Sigmoid colon (tissue), 7 donors: Measurements from ENCODE around the gene ZNF692. TPM values are rescaled to one million over a fixed set of nuclear protein-coding genes. Genes with fewer than 3 reads are reported as not detected.
A peak's percentile ranks its signal among the peaks of the same experiment; 100 is the strongest.

ENCODE experiments used
- DNase-seq: peaks from one replicate; pipeline ENCODE4 v3.0.0-alpha.2; 2019
- H3K27ac ChIP-seq, 4 donors: fragments of 200-600 bp; sonication (generic); one replicate each; pipeline ENCODE4 v1.5.1; 2016 to 2019; ENCODE audit warnings: mild to moderate bottlenecking in 1 of 4
- H3K27me3 ChIP-seq, 3 donors: fragments of 200-600 bp; sonication (generic); one replicate each; pipeline ENCODE4 v1.5.1; 2019; ENCODE audit warnings: mild to moderate bottlenecking in 1 of 3
- H3K36me3 ChIP-seq, 4 donors: fragments of 200-600 bp; sonication (generic); one replicate each; pipeline ENCODE4 v1.5.1; 2016 to 2019
- H3K4me1 ChIP-seq, 4 donors: fragments of 200-600 bp; sonication (generic); one replicate each; pipeline ENCODE4 v1.5.1; 2017 to 2019
- H3K4me3 ChIP-seq, 4 donors: fragments of 200-600 bp; sonication (generic); one replicate each; pipeline ENCODE4 v1.5.1; 2017 to 2019; ENCODE audit warnings: mild to moderate bottlenecking in 2 of 4, moderate library complexity in 1 of 4
- H3K9me3 ChIP-seq, 4 donors: fragments of 200-600 bp in 3 of 4; sonication (generic) in 3 of 4; one replicate each; pipeline versions ENCODE4 v1.5.1 to v1.6.1; 2013 to 2019
- CTCF ChIP-seq, 4 experiments: fragments of 450-650 bp in 3 of 4; fragments of 200-600 bp in 1 of 4; IDR thresholded peaks; one replicate each; pipeline ENCODE4 v1.5.1; 2016 to 2019; ENCODE audit warnings: antibody characterized with exemption in 4 of 4, mild to moderate bottlenecking in 3 of 4, moderate library complexity in 2 of 4
- EP300 ChIP-seq, 4 donors: sonication (generic); formaldehyde crosslinking; IDR thresholded peaks; one replicate each; pipeline ENCODE4 v1.6.1; 2017; ENCODE audit warnings: antibody characterized with exemption in 4 of 4
- POLR2A ChIP-seq, 2 donors: fragments of 450-650 bp; IDR thresholded peaks; one replicate each; pipeline ENCODE4 v1.6.1; 2016; ENCODE audit warnings: antibody characterized with exemption in 2 of 2, mild to moderate bottlenecking in 2 of 2, moderate library complexity in 2 of 2
- POLR2AphosphoS5 ChIP-seq, 4 donors: sonication (generic); formaldehyde crosslinking; IDR thresholded peaks; one replicate each; pipeline ENCODE4 v1.6.1; 2017; ENCODE audit warnings: antibody characterized with exemption in 4 of 4
- WGBS, 2 donors: extraction: QIAGEN DNeasy Blood & Tissue Kit; methylation state at CpG; one replicate each; pipeline ENCODE4 v1.1.7; 2013; 5-methylcytosine and 5-hydroxymethylcytosine counted together
- intact Hi-C: fragments of 100-400 bp; cut with DNase I; formaldehyde crosslinking; loops from one replicate; pipeline ENCODE4 v1.15.1; 2023
- polyA plus RNA-seq, 3 donors: library from polyadenylated mRNA; stranded (reverse); fragments of 200-250 nt; gene quantifications; one replicate each; pipeline ENCODE4 v1.2.3, GENCODE V29; 2013
- total RNA-seq, 4 donors: library from RNA; depleted of rRNA; stranded (reverse); fragments of >200 nt; gene quantifications; one replicate each; pipeline ENCODE4 v1.1.0, GENCODE V29; 2016
- donor health status: healthy with polysubstance abuse.
- donor health status: Bipolar disorder and iron deficiency.
- donor health status: healthy.

ZNF692 gene
- total and polyA plus RNA-seq, 7 donors, result 5.4 to 63.2 (median 27.8) TPM

- DNase-seq, result no peak
- TF ChIP-seq POLR2AphosphoS5 (IDR thresholded peaks at IDR 0.05) (no peak), POLR2A (IDR thresholded peaks at IDR 0.05) (no peak), EP300 (IDR thresholded peaks at IDR 0.05) (no peak), CTCF (IDR thresholded peaks at IDR 0.05) (no peak)
- Histone ChIP-seq H3K9me3 (no peaks in the 10 kb centered on the region), H3K36me3 (no peaks in the 10 kb centered on the region), H3K27me3 (no peaks in the 10 kb centered on the region), H3K4me3 (no peak overlapping the region), H3K27ac (no peak overlapping the region), H3K4me1 (peaks cover 0 to 43% (median 32%) of the 10 kb centered on the region in 4 donors)
- intact Hi-C loops, result no loop called here
- WGBS, 2 donors, result 95 to 97% methylated on average over 2 of the region's 2 CpGs
These were observed 2.7 kb upstream of the ZNF692 start for GRCh38 chr1:248861616-248862015.

- intact Hi-C loops, result no loop called here
- no peaks in the 10 kb centered on the region for H3K9me3 ChIP-seq
- peaks cover 0 to 43% (median 32%) of the 10 kb centered on the region in 4 donors for H3K4me1 ChIP-seq
- 92 to 93% methylated on average over 4 of the region's 4 CpGs for WGBS, 2 donors
- peaks cover 0 to 8% (median 0%) of the 10 kb centered on the region in 4 donors for H3K36me3 ChIP-seq
- H3K27ac ChIP-seq, result peak overlapping the region; percentile 91 to 96 (median 92)
- H3K4me3 ChIP-seq, result no peak overlapping the region
- no peaks in the 10 kb centered on the region for H3K27me3 ChIP-seq
- no peak for DNase-seq
- TF ChIP-seq POLR2A (IDR thresholded peaks at IDR 0.05), result no peak
- no peak for TF ChIP-seq CTCF (IDR thresholded peaks at IDR 0.05)
- TF ChIP-seq POLR2AphosphoS5 (IDR thresholded peaks at IDR 0.05), result no peak
- no peak for TF ChIP-seq EP300 (IDR thresholded peaks at IDR 0.05)
These were observed 1.1 kb upstream of the ZNF692 start for GRCh38 chr1:248860007-248860406.

- no peaks in the 10 kb centered on the region for H3K27me3 ChIP-seq
- peaks cover 0 to 36% (median 27%) of the 10 kb centered on the region in 4 donors for H3K4me1 ChIP-seq
- TF ChIP-seq EP300 (IDR thresholded peaks at IDR 0.05), result no peak
- TF ChIP-seq CTCF (IDR thresholded peaks at IDR 0.05), result peak in 2 of 4 experiments; percentile 20 to 34
- no peak for TF ChIP-seq POLR2A (IDR thresholded peaks at IDR 0.05)
- peak in 3 of 4 donors; percentile 30 to 58 (median 52) for TF ChIP-seq POLR2AphosphoS5 (IDR thresholded peaks at IDR 0.05)
- H3K36me3 ChIP-seq, result peaks cover 0 to 22% (median 7%) of the 10 kb centered on the region in 4 donors
- peak overlapping the region; percentile 91 to 96 (median 92) for H3K27ac ChIP-seq
- WGBS, 2 donors, result 1% methylated on average over 45 of the region's 45 CpGs
- peak overlapping the region; percentile 43 to 61 (median 58) for H3K4me3 ChIP-seq
- DNase-seq, result peak; percentile 87
- intact Hi-C loops, result loop anchor here (1.0 to 2.0 kb wide), 2 partner anchors 15 to 19 kb away; no protein-coding TSS in a partner anchor
- H3K9me3 ChIP-seq, result no peaks in the 10 kb centered on the region
These were observed 592 bp downstream of the ZNF692 start for GRCh38 chr1:248858096-248858890.

- Histone ChIP-seq H3K4me3 (peak overlapping the region; percentile 43 to 61 (median 58)), H3K27ac (peak overlapping the region in 3 of 4 donors; percentile 92 to 96 (median 93)), H3K9me3 (no peaks in the 10 kb centered on the region), H3K36me3 (peaks cover 0 to 22% (median 7%) of the 10 kb centered on the region in 4 donors), H3K27me3 (no peaks in the 10 kb centered on the region), H3K4me1 (peaks cover 0 to 30% (median 23%) of the 10 kb centered on the region in 4 donors)
- 8 to 16% methylated on average over 4 of the region's 4 CpGs for WGBS, 2 donors
- no peak for TF ChIP-seq CTCF (IDR thresholded peaks at IDR 0.05)
- TF ChIP-seq EP300 (IDR thresholded peaks at IDR 0.05), result no peak
- no peak for TF ChIP-seq POLR2AphosphoS5 (IDR thresholded peaks at IDR 0.05)
- TF ChIP-seq POLR2A (IDR thresholded peaks at IDR 0.05), result no peak
- no peak for DNase-seq
- intact Hi-C loops, result loop anchor here (1.0 to 2.0 kb wide), 2 partner anchors 15 to 18 kb away; no protein-coding TSS in a partner anchor
These were observed 1.2 kb downstream of the ZNF692 start for GRCh38 chr1:248857749-248858095.
